ENCODE measurements around the gene KASH5. TPM values are rescaled to one million over a fixed set of nuclear protein-coding genes. Genes with fewer than 3 reads are reported as not detected.
"Not testable (repeated sequence)": the region's sequence is repeated elsewhere in the genome, so short reads cannot be mapped to it uniquely, and the experiment has no call there.

The KASH5 gene
- total RNA-seq, 1 experiment from 2014 or later = not detected

DNA sequence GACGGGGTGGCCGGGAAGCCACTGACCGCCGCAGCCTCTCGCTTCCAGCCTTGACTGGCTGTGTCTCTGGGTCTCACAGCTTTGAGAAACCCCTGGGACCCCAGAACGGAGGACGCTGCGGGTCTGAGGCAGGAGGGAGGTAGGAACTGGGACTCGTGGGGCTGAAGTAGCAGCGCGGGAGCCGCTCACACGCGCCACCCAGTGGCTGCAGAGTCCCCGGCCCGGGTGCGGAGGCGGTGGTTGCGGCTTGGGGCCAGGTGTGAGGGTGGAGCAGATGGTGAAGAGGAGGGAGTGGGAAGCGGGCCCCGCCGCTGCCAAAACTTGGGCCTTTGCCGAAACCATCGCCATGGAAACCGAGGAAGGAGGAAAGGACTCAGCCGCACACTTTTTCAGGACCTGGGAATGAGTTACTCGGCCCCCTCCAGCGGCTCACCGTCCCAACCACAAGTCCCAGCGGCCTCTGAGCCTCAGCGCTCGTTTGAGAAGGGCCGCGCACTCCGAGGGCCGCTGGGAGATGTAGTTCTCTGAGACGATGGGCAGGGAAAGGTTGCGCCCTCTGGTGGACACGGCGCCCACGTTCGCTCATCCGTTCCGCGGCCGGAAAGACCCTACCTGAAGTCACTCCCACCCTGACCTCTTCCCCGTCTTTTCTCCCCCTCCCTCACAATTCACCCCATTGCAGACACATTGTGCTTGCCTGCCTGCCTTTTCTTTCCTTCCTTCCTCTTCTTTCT is 55.5 kb downstream of the KASH5 start:
- Histone ChIP-seq H3F3A (ENCODE audit: low read length, unreplicated experiment) (no peaks in the 10 kb centered on the region), H3K9ac (ENCODE audit: low read length) (peak overlapping the region; percentile 66), H3K79me2 (ENCODE audit: low read length) (no peaks in the 10 kb centered on the region), H3K27ac (ENCODE audit: low read length) (no peak overlapping the region), H3K27me3 (ENCODE audit: low read length) (peaks cover 36% of the 10 kb centered on the region), H3K4me2 (ENCODE audit: low read length) (peak overlapping the region; percentile 100), H3K4me1 (ENCODE audit: insufficient read depth, low read length) (no peaks in the 10 kb centered on the region), H3K36me3 (ENCODE audit: low read depth, low read length) (peaks cover 2% of the 10 kb centered on the region; the same call in 1 of the 2 replicates), H3K9me3 (ENCODE audit: low read length) (no peaks in the 10 kb centered on the region), H2AFZ (ENCODE audit: low read length) (peak overlapping the region; percentile 100), H3K9me2 (replicated peaks; ENCODE audit: low read length) (no peaks in the 10 kb centered on the region), H3K4me3 (ENCODE audit: low read length) (peak overlapping the region; percentile 87), H4K20me1 (ENCODE audit: low read length) (no peaks in the 10 kb centered on the region)
- TF ChIP-seq EZH2phosphoT487 (IDR thresholded peaks at IDR 0.05; ENCODE audit: borderline replicate concordance, low read length) (no peak), EZH2 (IDR thresholded peaks at IDR 0.05; ENCODE audit: low read length, unreplicated experiment) (no peak)
- TF ChIP-seq, protein P1, sequence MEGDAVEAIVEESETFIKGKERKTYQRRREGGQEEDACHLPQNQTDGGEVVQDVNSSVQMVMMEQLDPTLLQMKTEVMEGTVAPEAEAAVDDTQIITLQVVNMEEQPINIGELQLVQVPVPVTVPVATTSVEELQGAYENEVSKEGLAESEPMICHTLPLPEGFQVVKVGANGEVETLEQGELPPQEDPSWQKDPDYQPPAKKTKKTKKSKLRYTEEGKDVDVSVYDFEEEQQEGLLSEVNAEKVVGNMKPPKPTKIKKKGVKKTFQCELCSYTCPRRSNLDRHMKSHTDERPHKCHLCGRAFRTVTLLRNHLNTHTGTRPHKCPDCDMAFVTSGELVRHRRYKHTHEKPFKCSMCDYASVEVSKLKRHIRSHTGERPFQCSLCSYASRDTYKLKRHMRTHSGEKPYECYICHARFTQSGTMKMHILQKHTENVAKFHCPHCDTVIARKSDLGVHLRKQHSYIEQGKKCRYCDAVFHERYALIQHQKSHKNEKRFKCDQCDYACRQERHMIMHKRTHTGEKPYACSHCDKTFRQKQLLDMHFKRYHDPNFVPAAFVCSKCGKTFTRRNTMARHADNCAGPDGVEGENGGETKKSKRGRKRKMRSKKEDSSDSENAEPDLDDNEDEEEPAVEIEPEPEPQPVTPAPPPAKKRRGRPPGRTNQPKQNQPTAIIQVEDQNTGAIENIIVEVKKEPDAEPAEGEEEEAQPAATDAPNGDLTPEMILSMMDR (conservative IDR thresholded peaks at IDR 0.05; ENCODE audit: low read depth, low read length) = peak; percentile 93
- peak; percentile 98 for DNase-seq
- CTCF ChIA-PET = no interaction called here
- intact Hi-C loops (cut with micrococcal nuclease) = loop anchor here (1.0 kb wide), 4 partner anchors 8 to 104 kb away; partner anchors contain the start of genes DKKL1 and PIH1D1
- ATAC-seq = peak; percentile 84
- POLR2A ChIA-PET (ENCODE audit: unreplicated experiment) = no interaction called here
- BruUV-seq (replicated peaks) = TSS peak; percentile 32

GRCh38 chr19:49444100-49444700 is 56.2 kb downstream of the KASH5 start:
- DNase-seq; intact Hi-C loops (cut with micrococcal nuclease); H3K4me1 ChIP-seq (ENCODE audit: insufficient read depth, low read length); H3K36me3 ChIP-seq (ENCODE audit: low read depth, low read length); H3K9me2 ChIP-seq (replicated peaks; ENCODE audit: low read length); H3K9me3 ChIP-seq (ENCODE audit: low read length); ATAC-seq; POLR2A ChIA-PET (ENCODE audit: unreplicated experiment); H3K27ac ChIP-seq (ENCODE audit: low read length); BruUV-seq (replicated peaks); H2AFZ ChIP-seq (ENCODE audit: low read length); H3F3A ChIP-seq (ENCODE audit: low read length, unreplicated experiment); H3K9ac ChIP-seq (ENCODE audit: low read length); H4K20me1 ChIP-seq (ENCODE audit: low read length); H3K79me2 ChIP-seq (ENCODE audit: low read length): not testable (repeated sequence)
- CTCF ChIA-PET = interaction anchor here (0.7 kb wide), 1 partner anchor 107 kb away, joined by 18 read pairs; no protein-coding TSS in a partner anchor
- Histone ChIP-seq H3K27me3 (ENCODE audit: low read length) (peaks cover 31% of the 10 kb centered on the region), H3K4me2 (ENCODE audit: low read length) (peak overlapping the region; percentile 100), H3K4me3 (ENCODE audit: low read length) (peak overlapping the region; percentile 87; the same call in 1 of the 2 replicates)

- H3K9ac ChIP-seq (ENCODE audit: low read length) = no peak overlapping the region
- CTCF ChIA-PET = interaction anchor here (0.6 kb wide), 1 partner anchor 101 kb away, joined by 4 read pairs; no protein-coding TSS in a partner anchor
- DNase-seq (no peak), ATAC-seq (no peak)
- POLR2A ChIA-PET (ENCODE audit: unreplicated experiment) = no interaction called here
- peaks cover 3% of the 10 kb centered on the region; the same call in 1 of the 2 replicates for H3K36me3 ChIP-seq (ENCODE audit: low read depth, low read length)
- peaks cover 12% of the 10 kb centered on the region for H3K79me2 ChIP-seq (ENCODE audit: low read length)
- H3K4me1 ChIP-seq (ENCODE audit: insufficient read depth, low read length) = peaks cover 8% of the 10 kb centered on the region; the same call in 1 of the 2 replicates
- no peak for TF ChIP-seq EZH2 (IDR thresholded peaks at IDR 0.05; ENCODE audit: low read length, unreplicated experiment)
- TF ChIP-seq, protein P1 (conservative IDR thresholded peaks at IDR 0.05; ENCODE audit: low read depth, low read length) = 0 out of 2 replicates have a peak, but pooled peaks have one; percentile 17
- TF ChIP-seq EZH2phosphoT487 (IDR thresholded peaks at IDR 0.05; ENCODE audit: borderline replicate concordance, low read length) = no peak
- peaks cover 13% of the 10 kb centered on the region for H3K27me3 ChIP-seq (ENCODE audit: low read length)
- intact Hi-C loops (cut with micrococcal nuclease) = no loop called here
- no peaks in the 10 kb centered on the region for H4K20me1 ChIP-seq (ENCODE audit: low read length)
- H3F3A ChIP-seq (ENCODE audit: low read length, unreplicated experiment) = no peaks in the 10 kb centered on the region
- BruUV-seq (replicated peaks) = no TSS peak
- H2AFZ ChIP-seq (ENCODE audit: low read length) = no peak overlapping the region
- H3K4me3 ChIP-seq (ENCODE audit: low read length) = no peak overlapping the region
- no peak overlapping the region for H3K4me2 ChIP-seq (ENCODE audit: low read length)
- no peaks in the 10 kb centered on the region for H3K9me2 ChIP-seq (replicated peaks; ENCODE audit: low read length)
- no peaks in the 10 kb centered on the region for H3K9me3 ChIP-seq (ENCODE audit: low read length)
- H3K27ac ChIP-seq (ENCODE audit: low read length) = no peak overlapping the region
Observed at GRCh38 chr19:49445997-49446396, 57.9 kb downstream of the KASH5 start.

Data from PC-3 (cell line).